Spleen (tissue), 11 donors: ENCODE data around the gene SYNCRIP. TPM values are rescaled to one million over a fixed set of nuclear protein-coding genes. Genes with fewer than 3 reads are reported as not detected.
A peak's percentile ranks its signal among the peaks of the same experiment; 100 is the strongest.

Source experiments
- DNase-seq: peaks from one replicate; pipeline ENCODE4 v3.0.0-alpha.2; 2020
- H3K27ac ChIP-seq, 8 donors: fragments of 200-600 bp; sonication (generic) in 7 of 8; 1 replicate in 4 of 8; 2 replicates in 4 of 8; pipeline versions ENCODE4 v1.5.0 to v1.8.0; 2016 to 2021; ENCODE audit warnings: inconsistent platforms in 4 of 8, mild to moderate bottlenecking in 4 of 8, moderate library complexity in 1 of 8
- H3K27me3 ChIP-seq, 7 donors: fragments of 200-600 bp; sonication (generic) in 6 of 7; replicated peaks in 1 of 7; 1 replicate in 4 of 7; 2 replicates in 3 of 7; pipeline versions ENCODE4 v1.5.0 to v1.8.0; 2016 to 2021; ENCODE audit warnings: inconsistent platforms in 3 of 7, mild to moderate bottlenecking in 1 of 7
- H3K36me3 ChIP-seq, 6 donors: fragments of 200-600 bp; sonication (generic) in 5 of 6; 1 replicate in 4 of 6; 2 replicates in 2 of 6; pipeline versions ENCODE4 v1.5.0 to v1.8.0; 2016 to 2021; ENCODE audit warnings: inconsistent platforms in 2 of 6
- H3K4me1 ChIP-seq, 6 donors: fragments of 200-600 bp; sonication (generic) in 5 of 6; 1 replicate in 3 of 6; 2 replicates in 3 of 6; pipeline versions ENCODE4 v1.5.0 to v1.8.0; 2016 to 2021; ENCODE audit warnings: inconsistent platforms in 3 of 6
- H3K4me3 ChIP-seq, 8 donors: fragments of 200-600 bp; sonication (generic) in 7 of 8; 1 replicate in 4 of 8; 2 replicates in 4 of 8; pipeline versions ENCODE4 v1.5.0 to v1.8.0; 2016 to 2021; ENCODE audit warnings: inconsistent platforms in 4 of 8, mild to moderate bottlenecking in 4 of 8, moderate library complexity in 2 of 8
- H3K9me3 ChIP-seq, 8 donors: fragments of 200-600 bp; sonication (generic) in 7 of 8; 1 replicate in 4 of 8; 2 replicates in 4 of 8; pipeline versions ENCODE4 v1.5.0 to v1.8.0; 2016 to 2021; ENCODE audit warnings: inconsistent platforms in 4 of 8
- POLR2A ChIP-seq, 3 donors: fragments of 450-650 bp; IDR thresholded peaks; one replicate each; pipeline ENCODE4 v1.5.1; 2017; ENCODE audit warnings: antibody characterized with exemption in 3 of 3, mild to moderate bottlenecking in 1 of 3
- POLR2AphosphoS5 ChIP-seq, 3 donors: sonication (generic); formaldehyde crosslinking; IDR thresholded peaks; one replicate each; pipeline ENCODE4 v1.5.1; 2017; ENCODE audit warnings: antibody characterized with exemption in 3 of 3
- WGBS, 5 donors: extraction: QIAGEN DNeasy Blood & Tissue Kit in 3 of 5; methylation state at CpG; one replicate each; pipeline versions ENCODE4 v1.1.5 to v1.1.7; 2013 to 2018; 5-methylcytosine and 5-hydroxymethylcytosine counted together
- intact Hi-C: fragments of 100-400 bp; cut with DNase I; formaldehyde crosslinking; loops from one replicate; pipeline ENCODE4 v1.15.0; 2023; ENCODE audit warnings: low total_unique reads
- polyA plus RNA-seq, 3 donors: library from polyadenylated mRNA; stranded (reverse); fragments of 200-250 nt; gene quantifications; one replicate each; pipeline ENCODE4 v1.2.1, GENCODE V29; 2013
- total RNA-seq, 7 donors: library from RNA; depleted of rRNA in 3 of 7; stranded (reverse); fragments of >200 nt in 3 of 7; fragmentation: NEBNext Ultra II Directional in 4 of 7; extraction: Animal tissue kit (Norgen Biotek cat#: 25700) in 4 of 7; gene quantifications; one replicate each; pipeline versions ENCODE4 v1.1.0 to v1.2.1, GENCODE V29; 2016 to 2021
- TF ChIP-seq, protein P1 (sequence below), 11 experiments: fragments of 200-600 bp in 7 of 11; fragments of 450-650 bp in 4 of 11; sonication (generic) in 4 of 11; IDR thresholded peaks in 8 of 11; conservative IDR thresholded peaks in 3 of 11; 1 replicate in 7 of 11; 2 replicates in 4 of 11; pipeline versions ENCODE4 v1.4.0 to v1.8.0; 2016 to 2021; ENCODE audit warnings: antibody characterized with exemption in 11 of 11, inconsistent platforms in 4 of 11, mild to moderate bottlenecking in 1 of 11
- donor health status: healthy with polysubstance abuse.
- donor health status: DM: no; HTN: no; CAD: no; lungs with moderate emphysema.
- donor health status: DM: no; HTN: no; CAD: no.
- donor health status: Bipolar disorder and iron deficiency.
- donor health status: healthy.
- donor health status: DM: no; HTN: no; CAD: no.
- donor health status: DM: yes; HTN: yes; CAD: no.

Gene SYNCRIP
- total and polyA plus RNA-seq, 10 donors: 21.2 to 92.1 (median 69.2) TPM

- Histone ChIP-seq H3K9me3 (no peaks in the 10 kb centered on the region), H3K4me3 (peak overlapping the region in 1 of 8 donors; percentile 87), H3K27me3 (no peaks in the 10 kb centered on the region), H3K36me3 (peaks cover 0 to 27% (median 0%) of the 10 kb centered on the region in 6 donors), H3K27ac (peak overlapping the region in 1 of 8 donors; percentile 96), H3K4me1 (peaks cover 28 to 80% (median 54%) of the 10 kb centered on the region in 6 donors)
- intact Hi-C loops: loop anchor here (10.0 kb wide), 1 partner anchor 80 kb away; the partner anchor contains the start of gene SNX14
- TF ChIP-seq POLR2A (IDR thresholded peaks at IDR 0.05): no peak
- TF ChIP-seq, protein P1, sequence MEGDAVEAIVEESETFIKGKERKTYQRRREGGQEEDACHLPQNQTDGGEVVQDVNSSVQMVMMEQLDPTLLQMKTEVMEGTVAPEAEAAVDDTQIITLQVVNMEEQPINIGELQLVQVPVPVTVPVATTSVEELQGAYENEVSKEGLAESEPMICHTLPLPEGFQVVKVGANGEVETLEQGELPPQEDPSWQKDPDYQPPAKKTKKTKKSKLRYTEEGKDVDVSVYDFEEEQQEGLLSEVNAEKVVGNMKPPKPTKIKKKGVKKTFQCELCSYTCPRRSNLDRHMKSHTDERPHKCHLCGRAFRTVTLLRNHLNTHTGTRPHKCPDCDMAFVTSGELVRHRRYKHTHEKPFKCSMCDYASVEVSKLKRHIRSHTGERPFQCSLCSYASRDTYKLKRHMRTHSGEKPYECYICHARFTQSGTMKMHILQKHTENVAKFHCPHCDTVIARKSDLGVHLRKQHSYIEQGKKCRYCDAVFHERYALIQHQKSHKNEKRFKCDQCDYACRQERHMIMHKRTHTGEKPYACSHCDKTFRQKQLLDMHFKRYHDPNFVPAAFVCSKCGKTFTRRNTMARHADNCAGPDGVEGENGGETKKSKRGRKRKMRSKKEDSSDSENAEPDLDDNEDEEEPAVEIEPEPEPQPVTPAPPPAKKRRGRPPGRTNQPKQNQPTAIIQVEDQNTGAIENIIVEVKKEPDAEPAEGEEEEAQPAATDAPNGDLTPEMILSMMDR (IDR thresholded peaks at IDR 0.05 in 8 of 11, conservative IDR thresholded peaks at IDR 0.05 in 3 of 11): no peak
- no peak for TF ChIP-seq POLR2AphosphoS5 (IDR thresholded peaks at IDR 0.05)
- DNase-seq: no peak
These were observed 31.9 kb upstream of the SYNCRIP start for GRCh38 chr6:85674604-85675003.

GRCh38 chr6:85673198-85674139 is 30.8 kb upstream of the SYNCRIP start:
- Histone ChIP-seq H3K4me3 (no peak overlapping the region), H3K27ac (no peak overlapping the region), H3K27me3 (no peaks in the 10 kb centered on the region), H3K9me3 (no peaks in the 10 kb centered on the region), H3K36me3 (peaks cover 0 to 27% (median 0%) of the 10 kb centered on the region in 6 donors), H3K4me1 (peaks cover 22 to 84% (median 54%) of the 10 kb centered on the region in 6 donors)
- TF ChIP-seq POLR2AphosphoS5 (IDR thresholded peaks at IDR 0.05) (no peak), POLR2A (IDR thresholded peaks at IDR 0.05) (no peak)
- TF ChIP-seq, protein P1 (IDR thresholded peaks at IDR 0.05 in 8 of 11, conservative IDR thresholded peaks at IDR 0.05 in 3 of 11): no peak
- intact Hi-C loops: loop anchor here (10.0 kb wide), 1 partner anchor 79 kb away; the partner anchor contains the start of gene SNX14
- DNase-seq: no peak
- WGBS, 5 donors: 72 to 83% (median 79%) methylated on average over 4 of the region's 4 CpGs

- H3K4me1 ChIP-seq: peaks cover 22 to 85% (median 54%) of the 10 kb centered on the region in 6 donors
- no peaks in the 10 kb centered on the region for H3K9me3 ChIP-seq
- no peaks in the 10 kb centered on the region for H3K27me3 ChIP-seq
- H3K27ac ChIP-seq: no peak overlapping the region
- TF ChIP-seq POLR2AphosphoS5 (IDR thresholded peaks at IDR 0.05): no peak
- TF ChIP-seq POLR2A (IDR thresholded peaks at IDR 0.05): no peak
- TF ChIP-seq, protein P1 (IDR thresholded peaks at IDR 0.05 in 8 of 11, conservative IDR thresholded peaks at IDR 0.05 in 3 of 11): no peak
- peaks cover 0 to 27% (median 0%) of the 10 kb centered on the region in 6 donors for H3K36me3 ChIP-seq
- intact Hi-C loops: loop anchor here (10.0 kb wide), 1 partner anchor 78 kb away; the partner anchor contains the start of gene SNX14
- 93 to 98% (median 95%) methylated on average over 4 of the region's 4 CpGs for whole genome bisulfite sequencing, 5 donors
- H3K4me3 ChIP-seq: no peak overlapping the region
- no peak for DNase-seq
These were observed 29.9 kb upstream of the SYNCRIP start for GRCh38 chr6:85672623-85673022.

- Histone ChIP-seq H3K27ac (no peak overlapping the region), H3K36me3 (peaks cover 0 to 27% (median 0%) of the 10 kb centered on the region in 6 donors), H3K4me3 (no peak overlapping the region), H3K9me3 (no peaks in the 10 kb centered on the region), H3K4me1 (peaks cover 22 to 80% (median 52%) of the 10 kb centered on the region in 6 donors), H3K27me3 (no peaks in the 10 kb centered on the region)
- intact Hi-C loops: loop anchor here (10.0 kb wide), 1 partner anchor 77 kb away; the partner anchor contains the start of gene SNX14
- no peak for DNase-seq
- TF ChIP-seq, protein P1 (IDR thresholded peaks at IDR 0.05 in 8 of 11, conservative IDR thresholded peaks at IDR 0.05 in 3 of 11): no peak
- TF ChIP-seq POLR2A (IDR thresholded peaks at IDR 0.05): no peak
- no peak for TF ChIP-seq POLR2AphosphoS5 (IDR thresholded peaks at IDR 0.05)
These were observed 29.4 kb upstream of the SYNCRIP start for GRCh38 chr6:85672050-85672449.
